Keratinocyte (primary cell): ENCODE results near the gene PACS2. TPM values are rescaled to one million over a fixed set of nuclear protein-coding genes. Genes with fewer than 3 reads are reported as not detected.

ENCODE experiments used
- DNase-seq: peaks from one replicate; pipeline ENCODE4 v3.0.0-alpha.2; 2011; ENCODE audit warnings: low read depth, missing footprints, low spot score
- FAIRE-seq: peaks from 2 replicates; lab custom pipeline; 2011; peaks lifted over from hg19 to GRCh38; lab: Jason Lieb, UNC
- H2AFZ ChIP-seq: 2 replicates; pipeline ENCODE4 v1.6.0; 2012; ENCODE audit warnings: low read length, control low read depth, inconsistent platforms; ENCODE audit not compliant: control insufficient read depth
- H3K27ac ChIP-seq: 2 replicates; pipeline ENCODE4 v1.5.1; 2011; ENCODE audit warnings: low read length; ENCODE audit not compliant: control insufficient read depth, insufficient read depth
- H3K27me3 ChIP-seq: 3 replicates; pipeline ENCODE4 v1.6.0; 2011; ENCODE audit warnings: low read length; ENCODE audit not compliant: control insufficient read depth, insufficient read depth; ENCODE audit errors: extremely low read depth
- H3K36me3 ChIP-seq, 2 experiments: 2 replicates in 1 of 2; 3 replicates in 1 of 2; pipeline ENCODE4 v1.5.1; 2011; ENCODE audit warnings: low read length in 2 of 2, mild to moderate bottlenecking in 1 of 2; ENCODE audit not compliant: control insufficient read depth in 2 of 2, insufficient read depth in 2 of 2; ENCODE audit errors: extremely low read depth in 1 of 2
- H3K4me1 ChIP-seq: 3 replicates; pipeline ENCODE4 v1.5.1; 2011; ENCODE audit warnings: low read length; ENCODE audit not compliant: control insufficient read depth, insufficient read depth; ENCODE audit errors: extremely low read depth
- H3K4me2 ChIP-seq: 3 replicates; pipeline ENCODE4 v1.6.0; 2011; ENCODE audit warnings: low read depth, low read length; ENCODE audit not compliant: control insufficient read depth, insufficient read depth; ENCODE audit errors: extremely low read depth
- H3K4me3 ChIP-seq, 3 experiments: fragments of 200-600 bp in 1 of 3; sonication (generic) in 1 of 3; 2 replicates in 2 of 3; 3 replicates in 1 of 3; pipeline ENCODE4 v1.5.1; 2011 to 2016; ENCODE audit warnings: low read length in 3 of 3, mild to moderate bottlenecking in 3 of 3, control low read depth in 2 of 3, inconsistent platforms in 1 of 3, low read depth in 1 of 3, mixed read lengths in 1 of 3, mixed run types in 1 of 3, moderate library complexity in 1 of 3; ENCODE audit not compliant: control insufficient read depth in 2 of 3, insufficient read depth in 2 of 3; ENCODE audit errors: extremely low read depth in 1 of 3
- H3K79me2 ChIP-seq: 2 replicates; pipeline ENCODE4 v1.6.0; 2012; ENCODE audit warnings: low read length; ENCODE audit not compliant: control insufficient read depth, insufficient read depth
- H3K9ac ChIP-seq: 3 replicates; pipeline ENCODE4 v1.6.0; 2011; ENCODE audit warnings: low read length; ENCODE audit not compliant: control insufficient read depth, insufficient read depth; ENCODE audit errors: extremely low read depth
- H3K9me1 ChIP-seq: 3 replicates; pipeline ENCODE4 v1.6.0; 2011; ENCODE audit warnings: low read length; ENCODE audit not compliant: control insufficient read depth, insufficient read depth; ENCODE audit errors: extremely low read depth
- H3K9me3 ChIP-seq: 2 replicates; pipeline ENCODE4 v1.5.1; 2012; ENCODE audit warnings: low read depth, low read length; ENCODE audit not compliant: control insufficient read depth
- H4K20me1 ChIP-seq: 3 replicates; pipeline ENCODE4 v1.6.0; 2011; ENCODE audit warnings: low read length; ENCODE audit not compliant: control insufficient read depth, insufficient read depth; ENCODE audit errors: extremely low read depth
- CTCF ChIP-seq, 3 experiments: IDR thresholded peaks in 1 of 3; conservative IDR thresholded peaks in 1 of 3; optimal IDR thresholded peaks in 1 of 3; 2 replicates in 2 of 3; 3 replicates in 1 of 3; pipeline versions ENCODE3 to v1.5.1; 2011; ENCODE audit warnings: low read length in 3 of 3, mild to moderate bottlenecking in 3 of 3, moderate library complexity in 2 of 3, control low read depth in 1 of 3, inconsistent platforms in 1 of 3; ENCODE audit not compliant: insufficient read depth in 2 of 3; ENCODE audit errors: extremely low read depth in 1 of 3
- EZH2 ChIP-seq: IDR thresholded peaks from one replicate; pipeline ENCODE4 v1.6.1; 2012; ENCODE audit warnings: inconsistent platforms, mild to moderate bottlenecking, low read length, moderate library complexity
- dilution Hi-C: fragments of 300-500 bp; cut with MboI; formaldehyde crosslinking; loops from one replicate; pipeline ENCODE4 v1.7.0; 2020; ENCODE audit warnings: low sequenced_read_pairs; ENCODE audit not compliant: extremely low pct_ligation_motif_present
- polyA plus RNA-seq, 5 experiments: library from polyadenylated mRNA; depleted of rRNA in 3 of 5; stranded (reverse) in 3 of 5; stranded (forward) in 1 of 5; unstranded in 1 of 5; fragments of >200 nt; gene quantifications; 1 replicate in 1 of 5; 2 replicates in 3 of 5; 3 replicates in 1 of 5; pipeline versions ENCODE4 v1.2.1 to v1.2.3, GENCODE V29; 2011 to 2012; ENCODE audit warnings: missing spikeins in 2 of 5, low read depth in 1 of 5, low replicate concordance in 1 of 5

PACS2 gene
- polyA plus RNA-seq, 1 donor (not counting 4 experiments of a cell fraction or from before 2014, with no cell fraction given): 11.8 TPM

- Histone ChIP-seq H3K9me3 (no peaks in the 10 kb centered on the region), H3K27me3 (no peaks in the 10 kb centered on the region), H3K9me1 (no peaks in the 10 kb centered on the region), H3K79me2 (no peaks in the 10 kb centered on the region), H4K20me1 (no peaks in the 10 kb centered on the region), H3K36me3 (peaks cover 0 to 9% of the 10 kb centered on the region in 2 experiments), H2AFZ (no peak overlapping the region), H3K4me2 (no peak overlapping the region), H3K27ac (no peak overlapping the region), H3K9ac (no peak overlapping the region), H3K4me3 (no peak overlapping the region), H3K4me1 (peaks cover 5% of the 10 kb centered on the region)
- FAIRE-seq: no peak
- TF ChIP-seq EZH2 (no peak), CTCF (optimal IDR thresholded peaks at IDR 0.05 in 1 of 3, IDR thresholded peaks at IDR 0.05 in 1 of 3, conservative IDR thresholded peaks at IDR 0.05 in 1 of 3; ENCODE audit: extremely low read depth in 1 of 3, insufficient read depth in 2 of 3, low read length in 3 of 3) (no peak)
- dilution Hi-C loops: no loop called here
- no peak for DNase-seq
These were observed 41.5 kb downstream of the PACS2 start for GRCh38 chr14:105355850-105356604.

GRCh38 chr14:105356927-105357326 is 42.4 kb downstream of the PACS2 start:
- no peaks in the 10 kb centered on the region for H4K20me1 ChIP-seq
- H3K9ac ChIP-seq: no peak overlapping the region
- H3K4me1 ChIP-seq: peaks cover 2% of the 10 kb centered on the region
- no peak for FAIRE-seq
- no peaks in the 10 kb centered on the region for H3K9me1 ChIP-seq
- no peak for DNase-seq
- H2AFZ ChIP-seq: no peak overlapping the region
- H3K4me3 ChIP-seq: no peak overlapping the region
- no peaks in the 10 kb centered on the region for H3K27me3 ChIP-seq
- no peaks in the 10 kb centered on the region for H3K79me2 ChIP-seq
- H3K36me3 ChIP-seq: peaks cover 0 to 9% of the 10 kb centered on the region in 2 experiments
- no peaks in the 10 kb centered on the region for H3K9me3 ChIP-seq
- H3K27ac ChIP-seq: no peak overlapping the region
- TF ChIP-seq EZH2 (no peak), CTCF (optimal IDR thresholded peaks at IDR 0.05 in 1 of 3, IDR thresholded peaks at IDR 0.05 in 1 of 3, conservative IDR thresholded peaks at IDR 0.05 in 1 of 3; ENCODE audit: extremely low read depth in 1 of 3, insufficient read depth in 2 of 3, low read length in 3 of 3) (no peak)
- no peak overlapping the region for H3K4me2 ChIP-seq
- dilution Hi-C loops: no loop called here
